CD4-positive, alpha-beta memory T cell (primary cell): Measurements from ENCODE around the gene DCST1. TPM values are rescaled to one million over a fixed set of nuclear protein-coding genes. Genes with fewer than 3 reads are reported as not detected.

Source experiments
- CTCF ChIA-PET: fragments of 350-600 bp; sonication (Branson Sonifier 250); formaldehyde crosslinking; loops from one replicate; lab custom pipeline; 2021; ENCODE audit warnings: inconsistent platforms; ENCODE audit not compliant: partially characterized antibody; lab: Charles Lee
- POLR2A ChIA-PET: fragments of 350-600 bp; sonication (Branson Sonifier 250); formaldehyde crosslinking; loops from one replicate; lab custom pipeline; 2021; ENCODE audit not compliant: partially characterized antibody; lab: Charles Lee
- DNase-seq, 5 donors: peaks; one replicate each; pipeline versions ENCODE4 v3.0.0 to v3.0.0-alpha.2; 2020 to 2022; ENCODE audit warnings: mixed read lengths in 1 of 5
- H3K27ac ChIP-seq: one replicate; pipeline ENCODE4 v1.7.0; 2013; ENCODE audit warnings: low read depth, low read length
- H3K27me3 ChIP-seq: 2 replicates; pipeline ENCODE4 v1.7.0; 2013; ENCODE audit warnings: mild to moderate bottlenecking, low read length, moderate library complexity; ENCODE audit not compliant: insufficient read depth
- H3K36me3 ChIP-seq: 2 replicates; pipeline ENCODE4 v1.7.0; 2013; ENCODE audit warnings: mild to moderate bottlenecking, low read length, moderate library complexity; ENCODE audit not compliant: insufficient read depth
- H3K4me1 ChIP-seq: 2 replicates; pipeline ENCODE4 v1.7.0; 2013; ENCODE audit warnings: mild to moderate bottlenecking, low read length, moderate library complexity; ENCODE audit not compliant: insufficient read depth
- H3K4me3 ChIP-seq, 2 donors: one replicate each; pipeline ENCODE4 v1.7.0; 2013; ENCODE audit warnings: low read length in 2 of 2, mild to moderate bottlenecking in 1 of 2
- H3K9me3 ChIP-seq, 2 donors: one replicate each; pipeline ENCODE4 v1.7.0; 2013; ENCODE audit warnings: low read length in 2 of 2, control low read depth in 1 of 2; ENCODE audit not compliant: control insufficient read depth in 1 of 2
- H3K27ac Mint-ChIP-seq, 7 donors: one replicate each; pipeline ENCODE4 v1.8.0; 2020 to 2021; ENCODE audit warnings: mixed read lengths in 7 of 7, mild to moderate bottlenecking in 6 of 7, inconsistent platforms in 3 of 7, moderate library complexity in 3 of 7
- H3K27me3 Mint-ChIP-seq, 2 donors: one replicate each; pipeline ENCODE4 v1.8.0; 2020 to 2021; ENCODE audit warnings: mixed read lengths in 2 of 2
- H3K36me3 Mint-ChIP-seq, 2 donors: one replicate each; pipeline ENCODE4 v1.8.0; 2020 to 2021; ENCODE audit warnings: mixed read lengths in 2 of 2, inconsistent platforms in 1 of 2, mild to moderate bottlenecking in 1 of 2
- H3K4me1 Mint-ChIP-seq, 4 donors: one replicate each; pipeline ENCODE4 v1.8.0; 2020 to 2021; ENCODE audit warnings: mixed read lengths in 4 of 4, mild to moderate bottlenecking in 1 of 4
- H3K4me3 Mint-ChIP-seq, 8 donors: one replicate each; pipeline ENCODE4 v1.8.0; 2020 to 2021; ENCODE audit warnings: mixed read lengths in 8 of 8, mild to moderate bottlenecking in 7 of 8, moderate library complexity in 6 of 8, inconsistent platforms in 3 of 8
- H3K9me3 Mint-ChIP-seq, 8 donors: one replicate each; pipeline ENCODE4 v1.8.0; 2020 to 2021; ENCODE audit warnings: mixed read lengths in 8 of 8, mild to moderate bottlenecking in 5 of 8, inconsistent platforms in 3 of 8, moderate library complexity in 1 of 8
- intact Hi-C: fragments of 100-400 bp; cut with micrococcal nuclease; formaldehyde crosslinking; loops from one replicate; pipeline ENCODE4 v1.15.1; 2023
- polyA plus RNA-seq, 2 donors: library from polyadenylated mRNA; unstranded; fragments of 300-500 nt; fragmentation: Illumina TruSeq; gene quantifications; one replicate each; pipeline ENCODE4 v1.2.3, GENCODE V29; 2021
- total RNA-seq, 2 experiments: library from RNA; stranded (reverse); gene quantifications; one replicate each; pipeline ENCODE4 v1.2.3, GENCODE V29; 2021

The DCST1 gene
- total and polyA plus RNA-seq, 4 experiments from 2014 or later, result 0.14 TPM; not detected in 3

- Mint-ChIP-seq H3K4me3 (peak overlapping the region; percentile 66 to 86 (median 76)), H3K27me3 (no peaks in the 10 kb centered on the region), H3K36me3 (peaks cover 13 to 33% of the 10 kb centered on the region in 2 donors), H3K9me3 (peaks cover 0 to 3% (median 0%) of the 10 kb centered on the region in 8 donors), H3K4me1 (peaks cover 45 to 83% (median 70%) of the 10 kb centered on the region in 4 donors), H3K27ac (peak overlapping the region; percentile 85 to 96 (median 93))
- Histone ChIP-seq H3K27me3 (no peaks in the 10 kb centered on the region), H3K27ac (peak overlapping the region; percentile 86), H3K4me3 (peak overlapping the region in 1 of 2 donors; percentile 11), H3K36me3 (peaks cover 8% of the 10 kb centered on the region), H3K4me1 (peaks cover 80% of the 10 kb centered on the region), H3K9me3 (no peaks in the 10 kb centered on the region)
- ChIA-PET POLR2A (interaction anchor here (1.8 to 38.9 kb wide), 7 partner anchors 8 to 124 kb away, joined by 4 to 1543 read pairs (median 67); partner anchors contain the start of genes CKS1B, FLAD1, LENEP and PBXIP1), CTCF (interaction anchor here (1.2 to 18.7 kb wide), 13 partner anchors 8 to 456 kb away, joined by 3 to 381 read pairs (median 26); partner anchors contain the start of genes ADAM15, CKS1B, FLAD1 and LENEP)
- intact Hi-C loops, result no loop called here
- DNase-seq, result peak in 2 of 5 donors; percentile 24 to 37
Observed at GRCh38 chr1:155015527-155016230, 17.9 kb upstream of the DCST1 start.

GRCh38 chr1:155016231-155016831 lies 17.3 kb upstream of the DCST1 start:
- peak in 1 of 5 donors; percentile 38 for DNase-seq
- ChIA-PET POLR2A (interaction anchor here (1.5 to 38.9 kb wide), 9 partner anchors 9 to 124 kb away, joined by 4 to 1543 read pairs (median 51); partner anchors contain the start of genes CKS1B, FLAD1, LENEP and PBXIP1), CTCF (interaction anchor here (0.7 to 18.7 kb wide), 16 partner anchors 8 to 456 kb away, joined by 3 to 381 read pairs (median 16); partner anchors contain the start of genes ADAM15, CKS1B, FLAD1 and LENEP)
- Histone ChIP-seq H3K27ac (peak overlapping the region; percentile 86), H3K36me3 (peaks cover 8% of the 10 kb centered on the region), H3K27me3 (no peaks in the 10 kb centered on the region), H3K4me3 (peak overlapping the region in 1 of 2 donors; percentile 11), H3K4me1 (peaks cover 73% of the 10 kb centered on the region), H3K9me3 (no peaks in the 10 kb centered on the region)
- peak overlapping the region; percentile 67 to 86 (median 76) for H3K4me3 Mint-ChIP-seq
- peaks cover 45 to 78% (median 67%) of the 10 kb centered on the region in 4 donors for H3K4me1 Mint-ChIP-seq
- no peaks in the 10 kb centered on the region for H3K27me3 Mint-ChIP-seq
- peak overlapping the region; percentile 85 to 96 (median 93) for H3K27ac Mint-ChIP-seq
- intact Hi-C loops, result no loop called here
- peaks cover 0 to 3% (median 0%) of the 10 kb centered on the region in 8 donors for H3K9me3 Mint-ChIP-seq
- H3K36me3 Mint-ChIP-seq, result peaks cover 13 to 33% of the 10 kb centered on the region in 2 donors

GRCh38 chr1:155017041-155017945 lies 16.3 kb upstream of the DCST1 start:
- Mint-ChIP-seq H3K9me3 (peaks cover 0 to 3% (median 0%) of the 10 kb centered on the region in 8 donors), H3K27me3 (no peaks in the 10 kb centered on the region), H3K4me3 (peak overlapping the region in 7 of 8 donors; percentile 58 to 86 (median 74)), H3K27ac (peak overlapping the region; percentile 76 to 94 (median 85)), H3K36me3 (peaks cover 13 to 31% of the 10 kb centered on the region in 2 donors), H3K4me1 (peaks cover 46 to 71% (median 64%) of the 10 kb centered on the region in 4 donors)
- Histone ChIP-seq H3K9me3 (no peaks in the 10 kb centered on the region), H3K27ac (peak overlapping the region; percentile 86), H3K27me3 (no peaks in the 10 kb centered on the region), H3K4me1 (peaks cover 64% of the 10 kb centered on the region), H3K36me3 (peaks cover 8% of the 10 kb centered on the region), H3K4me3 (peak overlapping the region; percentile 11 to 24)
- DNase-seq, result peak; percentile 88 to 91 (median 89)
- POLR2A ChIA-PET, result interaction anchor here (0.6 to 38.9 kb wide), 13 partner anchors 10 to 125 kb away, joined by 3 to 1543 read pairs (median 4); partner anchors contain the start of genes ADAM15, CKS1B, FLAD1 and LENEP
- CTCF ChIA-PET, result interaction anchor here (0.6 to 18.7 kb wide), 31 partner anchors 9 to 536 kb away, joined by 3 to 381 read pairs (median 5); partner anchors contain the start of genes ADAM15, CKS1B, FLAD1 and LENEP
- intact Hi-C loops, result loop anchor here (1.0 kb wide), 8 partner anchors 18 to 458 kb away; partner anchors contain the start of genes ADAM15, FLAD1 and PYGO2

GRCh38 chr1:155017946-155018316 lies 15.7 kb upstream of the DCST1 start:
- Mint-ChIP-seq H3K4me1 (peaks cover 43 to 69% (median 61%) of the 10 kb centered on the region in 4 donors), H3K27ac (peak overlapping the region; percentile 73 to 94 (median 79))
- peaks cover 57% of the 10 kb centered on the region for H3K4me1 ChIP-seq

GRCh38 chr1:155018617-155019348 lies 14.8 kb upstream of the DCST1 start:
- peaks cover 49% of the 10 kb centered on the region for H3K4me1 ChIP-seq
- Mint-ChIP-seq H3K27ac (peak overlapping the region; percentile 36 to 91 (median 86)), H3K4me3 (no peak overlapping the region), H3K27me3 (no peaks in the 10 kb centered on the region), H3K9me3 (peaks cover 0 to 1% (median 0%) of the 10 kb centered on the region in 8 donors), H3K36me3 (peaks cover 13 to 20% of the 10 kb centered on the region in 2 donors), H3K4me1 (peaks cover 38 to 68% (median 54%) of the 10 kb centered on the region in 4 donors)
- CTCF ChIA-PET, result interaction anchor here (0.6 to 18.7 kb wide), 11 partner anchors 20 to 112 kb away, joined by 3 to 381 read pairs (median 26); partner anchors contain the start of genes ADAM15, CKS1B, FLAD1 and LENEP
- H3K9me3 ChIP-seq, result no peaks in the 10 kb centered on the region
- H3K4me3 ChIP-seq, result no peak overlapping the region
- H3K27me3 ChIP-seq, result no peaks in the 10 kb centered on the region
- DNase-seq, result no peak
- peaks cover 8% of the 10 kb centered on the region for H3K36me3 ChIP-seq
- POLR2A ChIA-PET, result interaction anchor here (0.6 to 38.9 kb wide), 7 partner anchors 11 to 82 kb away, joined by 3 to 1543 read pairs (median 67); partner anchors contain the start of genes CKS1B, FLAD1, LENEP and PBXIP1
- peak overlapping the region; percentile 86 for H3K27ac ChIP-seq
- intact Hi-C loops, result no loop called here

More at GRCh38 chr1:155017946-155018316, 15.7 kb upstream of the DCST1 start:
- Histone ChIP-seq H3K4me3 (peak overlapping the region; percentile 11 to 24), H3K27ac (peak overlapping the region; percentile 86), H3K27me3 (no peaks in the 10 kb centered on the region), H3K9me3 (no peaks in the 10 kb centered on the region), H3K36me3 (peaks cover 8% of the 10 kb centered on the region)
- no peak for DNase-seq
- H3K9me3 Mint-ChIP-seq, result peaks cover 0 to under 1% (median 0%) of the 10 kb centered on the region in 8 donors
- ChIA-PET CTCF (interaction anchor here (0.6 to 18.7 kb wide), 28 partner anchors 10 to 537 kb away, joined by 3 to 381 read pairs (median 5); partner anchors contain the start of genes ADAM15, CKS1B, FLAD1 and LENEP), POLR2A (interaction anchor here (0.6 to 38.9 kb wide), 12 partner anchors 10 to 81 kb away, joined by 3 to 1543 read pairs (median 7); partner anchors contain the start of genes ADAM15, CKS1B, FLAD1 and LENEP)
- H3K36me3 Mint-ChIP-seq, result peaks cover 13 to 26% of the 10 kb centered on the region in 2 donors
- peak overlapping the region in 7 of 8 donors; percentile 48 to 74 (median 64) for H3K4me3 Mint-ChIP-seq
- H3K27me3 Mint-ChIP-seq, result no peaks in the 10 kb centered on the region
- intact Hi-C loops, result loop anchor here (1.0 kb wide), 8 partner anchors 19 to 459 kb away; partner anchors contain the start of genes ADAM15, FLAD1 and PYGO2
